CD4-positive, alpha-beta memory T cell (primary cell): ENCODE measurements around the gene ACTL10. TPM values are rescaled to one million over a fixed set of nuclear protein-coding genes. Genes with fewer than 3 reads are reported as not detected.

Source experiments
- CTCF ChIA-PET: fragments of 350-600 bp; sonication (Branson Sonifier 250); formaldehyde crosslinking; loops from one replicate; lab custom pipeline; 2021; ENCODE audit warnings: inconsistent platforms; ENCODE audit not compliant: partially characterized antibody; lab: Charles Lee
- POLR2A ChIA-PET: fragments of 350-600 bp; sonication (Branson Sonifier 250); formaldehyde crosslinking; loops from one replicate; lab custom pipeline; 2021; ENCODE audit not compliant: partially characterized antibody; lab: Charles Lee
- DNase-seq, 5 donors: peaks; one replicate each; pipeline versions ENCODE4 v3.0.0 to v3.0.0-alpha.2; 2020 to 2022; ENCODE audit warnings: mixed read lengths in 1 of 5
- H3K27ac ChIP-seq: one replicate; pipeline ENCODE4 v1.7.0; 2013; ENCODE audit warnings: low read depth, low read length
- H3K27me3 ChIP-seq: 2 replicates; pipeline ENCODE4 v1.7.0; 2013; ENCODE audit warnings: mild to moderate bottlenecking, low read length, moderate library complexity; ENCODE audit not compliant: insufficient read depth
- H3K36me3 ChIP-seq: 2 replicates; pipeline ENCODE4 v1.7.0; 2013; ENCODE audit warnings: mild to moderate bottlenecking, low read length, moderate library complexity; ENCODE audit not compliant: insufficient read depth
- H3K4me1 ChIP-seq: 2 replicates; pipeline ENCODE4 v1.7.0; 2013; ENCODE audit warnings: mild to moderate bottlenecking, low read length, moderate library complexity; ENCODE audit not compliant: insufficient read depth
- H3K4me3 ChIP-seq, 2 donors: one replicate each; pipeline ENCODE4 v1.7.0; 2013; ENCODE audit warnings: low read length in 2 of 2, mild to moderate bottlenecking in 1 of 2
- H3K9me3 ChIP-seq, 2 donors: one replicate each; pipeline ENCODE4 v1.7.0; 2013; ENCODE audit warnings: low read length in 2 of 2, control low read depth in 1 of 2; ENCODE audit not compliant: control insufficient read depth in 1 of 2
- H3K27ac Mint-ChIP-seq, 7 donors: one replicate each; pipeline ENCODE4 v1.8.0; 2020 to 2021; ENCODE audit warnings: mixed read lengths in 7 of 7, mild to moderate bottlenecking in 6 of 7, inconsistent platforms in 3 of 7, moderate library complexity in 3 of 7
- H3K27me3 Mint-ChIP-seq, 2 donors: one replicate each; pipeline ENCODE4 v1.8.0; 2020 to 2021; ENCODE audit warnings: mixed read lengths in 2 of 2
- H3K36me3 Mint-ChIP-seq, 2 donors: one replicate each; pipeline ENCODE4 v1.8.0; 2020 to 2021; ENCODE audit warnings: mixed read lengths in 2 of 2, inconsistent platforms in 1 of 2, mild to moderate bottlenecking in 1 of 2
- H3K4me1 Mint-ChIP-seq, 4 donors: one replicate each; pipeline ENCODE4 v1.8.0; 2020 to 2021; ENCODE audit warnings: mixed read lengths in 4 of 4, mild to moderate bottlenecking in 1 of 4
- H3K4me3 Mint-ChIP-seq, 8 donors: one replicate each; pipeline ENCODE4 v1.8.0; 2020 to 2021; ENCODE audit warnings: mixed read lengths in 8 of 8, mild to moderate bottlenecking in 7 of 8, moderate library complexity in 6 of 8, inconsistent platforms in 3 of 8
- H3K9me3 Mint-ChIP-seq, 8 donors: one replicate each; pipeline ENCODE4 v1.8.0; 2020 to 2021; ENCODE audit warnings: mixed read lengths in 8 of 8, mild to moderate bottlenecking in 5 of 8, inconsistent platforms in 3 of 8, moderate library complexity in 1 of 8
- intact Hi-C: fragments of 100-400 bp; cut with micrococcal nuclease; formaldehyde crosslinking; loops from one replicate; pipeline ENCODE4 v1.15.1; 2023
- polyA plus RNA-seq, 2 donors: library from polyadenylated mRNA; unstranded; fragments of 300-500 nt; fragmentation: Illumina TruSeq; gene quantifications; one replicate each; pipeline ENCODE4 v1.2.3, GENCODE V29; 2021
- total RNA-seq, 2 experiments: library from RNA; stranded (reverse); gene quantifications; one replicate each; pipeline ENCODE4 v1.2.3, GENCODE V29; 2021

ACTL10 gene
- total and polyA plus RNA-seq, 4 experiments from 2014 or later = 1.7 to 6.0 (median 5.4) TPM

DNA sequence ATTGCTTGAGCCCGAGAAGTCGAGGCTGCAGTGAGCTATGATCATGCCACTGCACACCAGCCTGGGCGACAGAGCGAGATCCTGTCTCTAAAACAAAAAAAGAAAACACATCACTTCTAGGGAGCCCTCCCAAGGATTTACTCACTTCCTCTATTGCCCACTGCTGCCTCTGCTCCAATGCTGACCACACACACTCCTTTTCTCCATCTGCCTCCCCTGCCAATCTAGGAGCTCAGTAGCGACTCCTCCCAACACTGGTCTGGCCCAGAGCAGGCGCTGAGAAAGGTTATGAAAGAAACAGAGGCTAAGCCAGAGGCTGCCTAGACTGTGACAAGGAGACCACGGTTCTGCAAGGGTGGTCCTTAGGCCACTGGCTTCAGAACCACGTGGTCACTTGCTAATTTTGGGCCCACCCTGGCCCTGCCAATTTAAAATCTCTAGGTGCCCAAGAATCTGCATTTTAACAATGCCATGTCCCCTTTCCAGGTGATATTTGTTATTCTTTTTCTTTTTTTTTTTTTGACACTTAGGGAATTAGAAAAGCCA, 20.7 kb downstream of the ACTL10 start:
- DNase-seq = no peak
- Histone ChIP-seq H3K9me3 (no peaks in the 10 kb centered on the region), H3K27ac (no peak overlapping the region), H3K4me3 (no peak overlapping the region), H3K36me3 (no peaks in the 10 kb centered on the region), H3K4me1 (peaks cover 40% of the 10 kb centered on the region), H3K27me3 (no peaks in the 10 kb centered on the region)
- Mint-ChIP-seq H3K9me3 (no peaks in the 10 kb centered on the region), H3K27ac (peak overlapping the region in 5 of 7 donors; percentile 74 to 94 (median 86)), H3K4me1 (peaks cover 22 to 54% (median 39%) of the 10 kb centered on the region in 4 donors), H3K27me3 (no peaks in the 10 kb centered on the region), H3K4me3 (peak overlapping the region in 3 of 8 donors; percentile 82 to 89 (median 83)), H3K36me3 (no peaks in the 10 kb centered on the region)
- CTCF ChIA-PET = interaction anchor here (0.9 to 2.1 kb wide), 3 partner anchors 20 to 31 kb away, joined by 3 to 15 read pairs (median 4); partner anchors contain the start of gene ACTL10
- POLR2A ChIA-PET = interaction anchor here (0.8 to 4.3 kb wide), 6 partner anchors 8 to 172 kb away, joined by 3 to 15 read pairs (median 6); partner anchors contain the start of genes ACTL10, C20orf144 and PXMP4
- intact Hi-C loops = no loop called here

DNA sequence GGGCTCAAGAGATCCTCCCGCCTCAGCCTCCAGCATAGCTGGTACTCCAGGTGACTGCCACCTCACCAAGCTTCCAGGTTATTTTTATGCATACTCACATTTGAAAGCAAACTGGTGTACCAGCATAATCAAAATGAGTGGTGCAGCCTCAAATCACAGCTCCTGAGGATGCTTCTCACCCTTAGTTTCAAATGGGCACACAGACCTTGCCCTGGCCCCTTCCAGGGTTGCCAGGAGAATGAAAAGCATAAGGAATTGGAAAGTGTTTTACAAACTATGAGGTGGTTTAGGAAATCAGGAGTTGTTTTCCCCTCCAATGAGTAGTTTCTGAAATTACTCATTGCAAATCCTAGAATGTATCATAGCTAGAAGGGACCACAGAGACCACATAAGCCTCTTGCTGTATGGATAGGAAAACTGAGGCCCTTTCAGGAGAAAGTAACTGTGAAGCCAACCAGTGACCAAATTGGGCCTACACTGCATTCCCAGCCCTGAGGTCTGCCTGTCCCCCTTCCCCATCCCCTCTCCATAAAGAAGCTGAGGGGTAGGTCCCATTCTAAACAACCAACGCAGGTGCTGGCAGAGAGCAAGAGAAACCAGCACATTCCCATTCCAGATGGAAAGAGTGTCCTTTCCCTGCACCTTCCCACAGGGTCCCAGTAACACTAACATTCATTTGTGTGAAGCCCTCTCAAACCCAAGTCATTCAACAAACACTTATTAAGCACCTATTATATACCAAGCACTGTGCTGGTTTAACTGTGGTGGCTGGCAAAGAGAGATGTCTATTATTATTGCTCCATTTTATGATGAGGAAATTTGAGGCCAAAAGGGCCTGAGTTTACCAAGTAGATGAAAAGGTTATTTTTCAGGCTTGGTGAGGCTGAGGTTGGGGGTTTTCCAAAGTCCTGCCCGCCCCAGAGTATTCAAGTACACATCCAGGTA, 21.5 kb downstream of the ACTL10 start:
- Histone ChIP-seq H3K36me3 (no peaks in the 10 kb centered on the region), H3K9me3 (no peaks in the 10 kb centered on the region), H3K27ac (no peak overlapping the region), H3K4me1 (peaks cover 40% of the 10 kb centered on the region), H3K27me3 (no peaks in the 10 kb centered on the region), H3K4me3 (no peak overlapping the region)
- no peak for DNase-seq
- Mint-ChIP-seq H3K4me3 (peak overlapping the region in 2 of 8 donors; percentile 8 to 11), H3K9me3 (no peaks in the 10 kb centered on the region), H3K27ac (peak overlapping the region; percentile 31 to 86 (median 76)), H3K36me3 (no peaks in the 10 kb centered on the region), H3K4me1 (peaks cover 22 to 54% (median 39%) of the 10 kb centered on the region in 4 donors), H3K27me3 (no peaks in the 10 kb centered on the region)
- POLR2A ChIA-PET = interaction anchor here (0.9 to 4.3 kb wide), 6 partner anchors 9 to 171 kb away, joined by 3 to 21 read pairs (median 6); partner anchors contain the start of gene PXMP4
- CTCF ChIA-PET = interaction anchor here (1.4 to 2.1 kb wide), 2 partner anchors 21 to 30 kb away, joined by 4 to 15 read pairs; partner anchors contain the start of gene ACTL10
- intact Hi-C loops = no loop called here

DNA sequence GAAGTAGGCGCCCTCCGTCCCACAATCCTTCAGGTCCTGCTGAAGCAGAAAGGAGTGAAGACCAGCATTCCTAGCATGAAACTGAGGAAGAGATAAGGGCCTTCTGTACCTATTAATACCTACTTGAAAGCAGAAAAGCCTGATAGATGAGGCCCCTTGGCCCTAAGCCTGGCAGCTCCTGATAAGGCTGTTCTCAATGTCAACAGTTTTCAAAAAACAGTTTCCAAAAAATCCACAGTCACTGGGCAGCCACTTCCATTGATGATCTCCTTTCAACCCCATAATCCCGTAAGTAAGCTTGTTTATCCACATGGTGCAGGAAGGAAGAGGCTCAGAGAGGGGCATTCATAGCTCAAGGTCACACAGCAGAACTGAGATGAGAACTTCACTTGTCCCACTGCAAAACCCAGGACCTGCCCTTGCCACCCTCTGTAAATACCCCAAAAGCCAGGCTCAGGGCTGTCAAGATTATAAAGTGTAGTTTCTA, 22.2 kb downstream of the ACTL10 start:
- Mint-ChIP-seq H3K27ac (peak overlapping the region; percentile 6 to 90 (median 79)), H3K27me3 (no peaks in the 10 kb centered on the region), H3K9me3 (no peaks in the 10 kb centered on the region), H3K36me3 (no peaks in the 10 kb centered on the region), H3K4me1 (peaks cover 22 to 54% (median 39%) of the 10 kb centered on the region in 4 donors), H3K4me3 (peak overlapping the region in 3 of 8 donors; percentile 7 to 71 (median 11))
- H3K27me3 ChIP-seq = no peaks in the 10 kb centered on the region
- intact Hi-C loops = no loop called here
- peaks cover 40% of the 10 kb centered on the region for H3K4me1 ChIP-seq
- ChIA-PET POLR2A (interaction anchor here (0.9 to 4.3 kb wide), 5 partner anchors 10 to 43 kb away, joined by 3 to 21 read pairs (median 8); partner anchors contain the start of gene PXMP4), CTCF (interaction anchor here (2.8 kb wide), 1 partner anchor 21 kb away, joined by 11 read pairs; no protein-coding TSS in a partner anchor)
- H3K4me3 ChIP-seq = no peak overlapping the region
- H3K27ac ChIP-seq = no peak overlapping the region
- no peaks in the 10 kb centered on the region for H3K9me3 ChIP-seq
- no peaks in the 10 kb centered on the region for H3K36me3 ChIP-seq
- no peak for DNase-seq

DNA sequence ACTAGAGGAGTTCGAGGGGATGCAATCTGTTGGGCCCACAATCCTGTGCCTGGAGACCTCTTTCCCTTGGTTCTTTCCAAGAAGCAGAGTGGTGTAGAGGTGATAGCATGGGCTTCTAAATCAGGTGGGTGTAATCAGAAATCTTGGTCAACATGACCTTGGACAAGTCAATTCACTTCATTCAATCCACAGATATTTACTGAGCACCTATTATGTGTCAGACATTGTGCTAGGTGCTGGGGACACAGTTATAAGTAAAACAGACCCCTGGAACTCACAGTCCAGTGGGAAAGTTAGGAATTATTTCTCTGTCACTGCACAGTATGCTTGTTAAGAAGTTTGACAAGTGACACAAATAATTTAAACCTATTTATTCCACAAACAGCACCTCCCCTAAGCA, 22.8 kb downstream of the ACTL10 start:
- no peaks in the 10 kb centered on the region for H3K27me3 Mint-ChIP-seq
- H3K27ac ChIP-seq = no peak overlapping the region
- H3K36me3 Mint-ChIP-seq = no peaks in the 10 kb centered on the region
- H3K27ac Mint-ChIP-seq = peak overlapping the region; percentile 79 to 90 (median 86)
- DNase-seq = no peak
- H3K4me3 ChIP-seq = no peak overlapping the region
- no peaks in the 10 kb centered on the region for H3K9me3 Mint-ChIP-seq
- intact Hi-C loops = no loop called here
- H3K4me3 Mint-ChIP-seq = peak overlapping the region in 6 of 8 donors; percentile 58 to 83 (median 70)
- peaks cover 22 to 52% (median 36%) of the 10 kb centered on the region in 4 donors for H3K4me1 Mint-ChIP-seq
- no peaks in the 10 kb centered on the region for H3K27me3 ChIP-seq
- H3K4me1 ChIP-seq = peaks cover 37% of the 10 kb centered on the region
- H3K9me3 ChIP-seq = no peaks in the 10 kb centered on the region
- CTCF ChIA-PET = interaction anchor here (2.8 kb wide), 1 partner anchor 21 kb away, joined by 11 read pairs; no protein-coding TSS in a partner anchor
- H3K36me3 ChIP-seq = no peaks in the 10 kb centered on the region
- POLR2A ChIA-PET = interaction anchor here (0.9 to 4.3 kb wide), 8 partner anchors 10 to 43 kb away, joined by 3 to 21 read pairs (median 8); partner anchors contain the start of genes PXMP4 and ZNF341

DNA sequence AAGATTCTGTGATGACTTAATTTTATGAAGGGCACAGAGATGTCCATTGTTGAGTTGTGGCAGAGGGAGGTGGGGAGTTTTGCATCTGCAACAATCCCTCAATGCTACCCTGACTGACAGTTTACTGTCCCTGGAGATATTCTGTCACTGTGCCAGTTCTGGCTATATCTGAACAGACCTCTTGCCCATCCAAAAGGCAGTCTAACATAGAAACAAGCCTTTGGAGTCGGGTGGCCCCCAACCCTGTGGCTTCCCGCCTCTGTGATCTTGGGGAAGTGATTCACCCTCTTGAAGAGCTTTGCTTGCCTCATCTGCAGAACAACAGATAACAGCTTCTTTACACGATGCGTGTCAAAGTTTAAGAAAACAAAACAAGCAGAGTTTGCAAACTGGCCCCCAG, 23.2 kb downstream of the ACTL10 start:
- Mint-ChIP-seq H3K4me1 (peaks cover 20 to 47% (median 34%) of the 10 kb centered on the region in 4 donors), H3K9me3 (no peaks in the 10 kb centered on the region), H3K27ac (peak overlapping the region; percentile 70 to 90 (median 86)), H3K27me3 (no peaks in the 10 kb centered on the region), H3K4me3 (peak overlapping the region in 7 of 8 donors; percentile 58 to 83 (median 70)), H3K36me3 (no peaks in the 10 kb centered on the region)
- Histone ChIP-seq H3K27ac (no peak overlapping the region), H3K4me1 (peaks cover 32% of the 10 kb centered on the region), H3K36me3 (no peaks in the 10 kb centered on the region), H3K27me3 (no peaks in the 10 kb centered on the region), H3K4me3 (no peak overlapping the region), H3K9me3 (no peaks in the 10 kb centered on the region)
- CTCF ChIA-PET = interaction anchor here (2.8 kb wide), 1 partner anchor 22 kb away, joined by 11 read pairs; no protein-coding TSS in a partner anchor
- POLR2A ChIA-PET = interaction anchor here (0.7 to 4.3 kb wide), 8 partner anchors 11 to 980 kb away, joined by 3 to 21 read pairs (median 8); partner anchors contain the start of genes PXMP4 and ZNF341
- DNase-seq = peak in 4 of 5 donors; percentile 14 to 80 (median 26)
- intact Hi-C loops = no loop called here

DNA sequence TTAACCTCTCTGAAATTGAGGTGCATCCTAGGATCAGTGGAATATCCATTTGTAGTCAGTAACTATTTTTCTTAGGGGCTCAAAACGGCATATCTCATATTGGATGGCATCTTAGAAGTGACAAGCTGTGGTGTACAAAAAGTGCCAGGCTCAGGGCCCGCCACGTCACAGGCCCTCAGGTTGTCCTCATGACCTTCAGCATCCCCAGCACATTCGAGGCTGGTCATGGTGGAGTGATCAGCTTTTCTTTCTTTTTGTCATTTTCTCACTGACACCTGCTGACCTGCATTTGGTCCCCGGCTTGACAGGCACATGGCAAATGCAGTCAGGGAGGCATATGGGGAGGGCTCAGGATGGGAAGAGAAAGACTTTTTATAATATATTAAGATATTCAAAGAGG, 26.5 kb downstream of the ACTL10 start:
- Histone ChIP-seq H3K9me3 (no peaks in the 10 kb centered on the region), H3K27ac (no peak overlapping the region), H3K36me3 (no peaks in the 10 kb centered on the region), H3K4me3 (no peak overlapping the region), H3K27me3 (no peaks in the 10 kb centered on the region), H3K4me1 (peaks cover 20% of the 10 kb centered on the region)
- Mint-ChIP-seq H3K27me3 (no peaks in the 10 kb centered on the region), H3K36me3 (no peaks in the 10 kb centered on the region), H3K9me3 (peaks cover 0 to 4% (median 0%) of the 10 kb centered on the region in 8 donors), H3K4me1 (peaks cover 10 to 25% (median 19%) of the 10 kb centered on the region in 4 donors), H3K27ac (no peak overlapping the region), H3K4me3 (no peak overlapping the region)
- ChIA-PET CTCF (no interaction called here), POLR2A (interaction anchor here (1.1 kb wide), 1 partner anchor 14 kb away, joined by 4 read pairs; no protein-coding TSS in a partner anchor)
- intact Hi-C loops = no loop called here
- DNase-seq = no peak
